ENCODE measurements around the gene PMCH.
"Not testable (repeated sequence)": the region's sequence is repeated elsewhere in the genome, so short reads cannot be mapped to it uniquely, and the experiment has no call there.

Gene PMCH

GRCh38 chr12:102197789-102198188, at the start of gene PMCH:
Gene PMCH (minus strand): TSS chr12:102197833. CDS start chr12:102197770, 63 bp downstream.
- no peak for DNase-seq

GRCh38 chr12:102240859-102241258, 43.2 kb upstream of the PMCH start:
- DNase-seq, result not testable (repeated sequence)

- DNase-seq, result no peak
Observed at GRCh38 chr12:102234599-102234998, 37.0 kb upstream of the PMCH start.

- DNase-seq, result no peak
Observed at GRCh38 chr12:102232446-102232845, 34.8 kb upstream of the PMCH start.

- no peak for DNase-seq
Observed at GRCh38 chr12:102232036-102232435, 34.4 kb upstream of the PMCH start.

- DNase-seq, result no peak
Observed at GRCh38 chr12:102227954-102228353, 30.3 kb upstream of the PMCH start.

GRCh38 chr12:102220736-102221135, 23.1 kb upstream of the PMCH start:
- DNase-seq, result no peak

- no peak for DNase-seq
Observed at GRCh38 chr12:102215992-102216691, 18.5 kb upstream of the PMCH start.

GRCh38 chr12:102204025-102204424, 6.4 kb upstream of the PMCH start:
- no peak for DNase-seq

GRCh38 chr12:102202556-102202955, 4.9 kb upstream of the PMCH start:
- DNase-seq, result no peak

- no peak for DNase-seq
Observed at GRCh38 chr12:102201436-102202061, 3.9 kb upstream of the PMCH start.

GRCh38 chr12:102195826-102196225, 1.8 kb downstream of the PMCH start:
- no peak for DNase-seq

GRCh38 chr12:102182635-102183034, 15.0 kb downstream of the PMCH start:
- DNase-seq, result no peak

GRCh38 chr12:102174761-102175160, 22.9 kb downstream of the PMCH start:
- no peak for DNase-seq

- DNase-seq, result no peak
Observed at GRCh38 chr12:102174117-102174516, 23.5 kb downstream of the PMCH start.

GRCh38 chr12:102172436-102172835, 25.2 kb downstream of the PMCH start:
- DNase-seq, result no peak

GRCh38 chr12:102171951-102172350, 25.7 kb downstream of the PMCH start:
- no peak for DNase-seq

GRCh38 chr12:102169922-102170621, 27.6 kb downstream of the PMCH start:
- peak in 1 of 58 donors; percentile 1 for DNase-seq

- no peak for DNase-seq
Observed at GRCh38 chr12:102167821-102168604, 29.6 kb downstream of the PMCH start.

GRCh38 chr12:102163383-102163782, 34.2 kb downstream of the PMCH start:
- no peak for DNase-seq

GRCh38 chr12:102155206-102155605, 42.4 kb downstream of the PMCH start:
- not testable (repeated sequence) for DNase-seq

Data from anterior cingulate cortex (tissue), 58 donors.